ENCODE measurements around the gene BBS7. TPM values are rescaled to one million over a fixed set of nuclear protein-coding genes. Genes with fewer than 3 reads are reported as not detected.

Gene BBS7
- total and polyA plus RNA-seq, 10 of the 15 experiments (the other 5 are each of a cell fraction or from before 2014, with no cell fraction given): 5.2 to 15.2 (median 9.0) TPM

- TF ChIP-seq, protein P1, sequence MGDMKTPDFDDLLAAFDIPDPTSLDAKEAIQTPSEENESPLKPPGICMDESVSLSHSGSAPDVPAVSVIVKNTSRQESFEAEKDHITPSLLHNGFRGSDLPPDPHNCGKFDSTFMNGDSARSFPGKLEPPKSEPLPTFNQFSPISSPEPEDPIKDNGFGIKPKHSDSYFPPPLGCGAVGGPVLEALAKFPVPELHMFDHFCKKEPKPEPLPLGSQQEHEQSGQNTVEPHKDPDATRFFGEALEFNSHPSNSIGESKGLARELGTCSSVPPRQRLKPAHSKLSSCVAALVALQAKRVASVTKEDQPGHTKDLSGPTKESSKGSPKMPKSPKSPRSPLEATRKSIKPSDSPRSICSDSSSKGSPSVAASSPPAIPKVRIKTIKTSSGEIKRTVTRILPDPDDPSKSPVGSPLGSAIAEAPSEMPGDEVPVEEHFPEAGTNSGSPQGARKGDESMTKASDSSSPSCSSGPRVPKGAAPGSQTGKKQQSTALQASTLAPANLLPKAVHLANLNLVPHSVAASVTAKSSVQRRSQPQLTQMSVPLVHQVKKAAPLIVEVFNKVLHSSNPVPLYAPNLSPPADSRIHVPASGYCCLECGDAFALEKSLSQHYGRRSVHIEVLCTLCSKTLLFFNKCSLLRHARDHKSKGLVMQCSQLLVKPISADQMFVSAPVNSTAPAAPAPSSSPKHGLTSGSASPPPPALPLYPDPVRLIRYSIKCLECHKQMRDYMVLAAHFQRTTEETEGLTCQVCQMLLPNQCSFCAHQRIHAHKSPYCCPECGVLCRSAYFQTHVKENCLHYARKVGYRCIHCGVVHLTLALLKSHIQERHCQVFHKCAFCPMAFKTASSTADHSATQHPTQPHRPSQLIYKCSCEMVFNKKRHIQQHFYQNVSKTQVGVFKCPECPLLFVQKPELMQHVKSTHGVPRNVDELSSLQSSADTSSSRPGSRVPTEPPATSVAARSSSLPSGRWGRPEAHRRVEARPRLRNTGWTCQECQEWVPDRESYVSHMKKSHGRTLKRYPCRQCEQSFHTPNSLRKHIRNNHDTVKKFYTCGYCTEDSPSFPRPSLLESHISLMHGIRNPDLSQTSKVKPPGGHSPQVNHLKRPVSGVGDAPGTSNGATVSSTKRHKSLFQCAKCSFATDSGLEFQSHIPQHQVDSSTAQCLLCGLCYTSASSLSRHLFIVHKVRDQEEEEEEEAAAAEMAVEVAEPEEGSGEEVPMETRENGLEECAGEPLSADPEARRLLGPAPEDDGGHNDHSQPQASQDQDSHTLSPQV (IDR thresholded peaks at IDR 0.05): no peak
- TF ChIP-seq, protein P2, sequence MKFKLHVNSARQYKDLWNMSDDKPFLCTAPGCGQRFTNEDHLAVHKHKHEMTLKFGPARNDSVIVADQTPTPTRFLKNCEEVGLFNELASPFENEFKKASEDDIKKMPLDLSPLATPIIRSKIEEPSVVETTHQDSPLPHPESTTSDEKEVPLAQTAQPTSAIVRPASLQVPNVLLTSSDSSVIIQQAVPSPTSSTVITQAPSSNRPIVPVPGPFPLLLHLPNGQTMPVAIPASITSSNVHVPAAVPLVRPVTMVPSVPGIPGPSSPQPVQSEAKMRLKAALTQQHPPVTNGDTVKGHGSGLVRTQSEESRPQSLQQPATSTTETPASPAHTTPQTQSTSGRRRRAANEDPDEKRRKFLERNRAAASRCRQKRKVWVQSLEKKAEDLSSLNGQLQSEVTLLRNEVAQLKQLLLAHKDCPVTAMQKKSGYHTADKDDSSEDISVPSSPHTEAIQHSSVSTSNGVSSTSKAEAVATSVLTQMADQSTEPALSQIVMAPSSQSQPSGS (IDR thresholded peaks at IDR 0.05; ENCODE audit: low read length): peak; percentile 48; the same call in 1 of the 2 replicates
- TF ChIP-seq, protein P3, sequence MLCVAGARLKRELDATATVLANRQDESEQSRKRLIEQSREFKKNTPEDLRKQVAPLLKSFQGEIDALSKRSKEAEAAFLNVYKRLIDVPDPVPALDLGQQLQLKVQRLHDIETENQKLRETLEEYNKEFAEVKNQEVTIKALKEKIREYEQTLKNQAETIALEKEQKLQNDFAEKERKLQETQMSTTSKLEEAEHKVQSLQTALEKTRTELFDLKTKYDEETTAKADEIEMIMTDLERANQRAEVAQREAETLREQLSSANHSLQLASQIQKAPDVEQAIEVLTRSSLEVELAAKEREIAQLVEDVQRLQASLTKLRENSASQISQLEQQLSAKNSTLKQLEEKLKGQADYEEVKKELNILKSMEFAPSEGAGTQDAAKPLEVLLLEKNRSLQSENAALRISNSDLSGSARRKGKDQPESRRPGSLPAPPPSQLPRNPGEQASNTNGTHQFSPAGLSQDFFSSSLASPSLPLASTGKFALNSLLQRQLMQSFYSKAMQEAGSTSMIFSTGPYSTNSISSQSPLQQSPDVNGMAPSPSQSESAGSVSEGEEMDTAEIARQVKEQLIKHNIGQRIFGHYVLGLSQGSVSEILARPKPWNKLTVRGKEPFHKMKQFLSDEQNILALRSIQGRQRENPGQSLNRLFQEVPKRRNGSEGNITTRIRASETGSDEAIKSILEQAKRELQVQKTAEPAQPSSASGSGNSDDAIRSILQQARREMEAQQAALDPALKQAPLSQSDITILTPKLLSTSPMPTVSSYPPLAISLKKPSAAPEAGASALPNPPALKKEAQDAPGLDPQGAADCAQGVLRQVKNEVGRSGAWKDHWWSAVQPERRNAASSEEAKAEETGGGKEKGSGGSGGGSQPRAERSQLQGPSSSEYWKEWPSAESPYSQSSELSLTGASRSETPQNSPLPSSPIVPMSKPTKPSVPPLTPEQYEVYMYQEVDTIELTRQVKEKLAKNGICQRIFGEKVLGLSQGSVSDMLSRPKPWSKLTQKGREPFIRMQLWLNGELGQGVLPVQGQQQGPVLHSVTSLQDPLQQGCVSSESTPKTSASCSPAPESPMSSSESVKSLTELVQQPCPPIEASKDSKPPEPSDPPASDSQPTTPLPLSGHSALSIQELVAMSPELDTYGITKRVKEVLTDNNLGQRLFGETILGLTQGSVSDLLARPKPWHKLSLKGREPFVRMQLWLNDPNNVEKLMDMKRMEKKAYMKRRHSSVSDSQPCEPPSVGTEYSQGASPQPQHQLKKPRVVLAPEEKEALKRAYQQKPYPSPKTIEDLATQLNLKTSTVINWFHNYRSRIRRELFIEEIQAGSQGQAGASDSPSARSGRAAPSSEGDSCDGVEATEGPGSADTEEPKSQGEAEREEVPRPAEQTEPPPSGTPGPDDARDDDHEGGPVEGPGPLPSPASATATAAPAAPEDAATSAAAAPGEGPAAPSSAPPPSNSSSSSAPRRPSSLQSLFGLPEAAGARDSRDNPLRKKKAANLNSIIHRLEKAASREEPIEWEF (IDR thresholded peaks at IDR 0.05; ENCODE audit: insufficient replicate concordance, low read depth, low read length): no peak
- TF ChIP-seq, protein P4, sequence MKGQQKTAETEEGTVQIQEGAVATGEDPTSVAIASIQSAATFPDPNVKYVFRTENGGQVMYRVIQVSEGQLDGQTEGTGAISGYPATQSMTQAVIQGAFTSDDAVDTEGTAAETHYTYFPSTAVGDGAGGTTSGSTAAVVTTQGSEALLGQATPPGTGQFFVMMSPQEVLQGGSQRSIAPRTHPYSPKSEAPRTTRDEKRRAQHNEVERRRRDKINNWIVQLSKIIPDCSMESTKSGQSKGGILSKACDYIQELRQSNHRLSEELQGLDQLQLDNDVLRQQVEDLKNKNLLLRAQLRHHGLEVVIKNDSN (IDR thresholded peaks at IDR 0.05; ENCODE audit: borderline replicate concordance, extremely low read length, insufficient read depth, low read depth, low read length): no peak
- TF ChIP-seq, protein P5, sequence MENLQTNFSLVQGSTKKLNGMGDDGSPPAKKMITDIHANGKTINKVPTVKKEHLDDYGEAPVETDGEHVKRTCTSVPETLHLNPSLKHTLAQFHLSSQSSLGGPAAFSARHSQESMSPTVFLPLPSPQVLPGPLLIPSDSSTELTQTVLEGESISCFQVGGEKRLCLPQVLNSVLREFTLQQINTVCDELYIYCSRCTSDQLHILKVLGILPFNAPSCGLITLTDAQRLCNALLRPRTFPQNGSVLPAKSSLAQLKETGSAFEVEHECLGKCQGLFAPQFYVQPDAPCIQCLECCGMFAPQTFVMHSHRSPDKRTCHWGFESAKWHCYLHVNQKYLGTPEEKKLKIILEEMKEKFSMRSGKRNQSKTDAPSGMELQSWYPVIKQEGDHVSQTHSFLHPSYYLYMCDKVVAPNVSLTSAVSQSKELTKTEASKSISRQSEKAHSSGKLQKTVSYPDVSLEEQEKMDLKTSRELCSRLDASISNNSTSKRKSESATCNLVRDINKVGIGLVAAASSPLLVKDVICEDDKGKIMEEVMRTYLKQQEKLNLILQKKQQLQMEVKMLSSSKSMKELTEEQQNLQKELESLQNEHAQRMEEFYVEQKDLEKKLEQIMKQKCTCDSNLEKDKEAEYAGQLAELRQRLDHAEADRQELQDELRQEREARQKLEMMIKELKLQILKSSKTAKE (IDR thresholded peaks at IDR 0.05; ENCODE audit: low read depth, poor library complexity, severe bottlenecking): no peak
- TF ChIP-seq LARP7 (IDR thresholded peaks at IDR 0.05) (peak; percentile 78; the same call in 1 of the 2 replicates), BCL3 (IDR thresholded peaks at IDR 0.05; ENCODE audit: borderline replicate concordance, insufficient read depth, low read depth, low read length, poor library complexity, severe bottlenecking) (no peak), CREB1 (IDR thresholded peaks at IDR 0.05; ENCODE audit: low read depth) (peak; percentile 99), MYB (IDR thresholded peaks at IDR 0.05; ENCODE audit: borderline replicate concordance, low read depth, low read length) (no peak), RAD21 (IDR thresholded peaks at IDR 0.05; ENCODE audit: insufficient read depth, low read depth, low read length) (no peak), ETV6 (conservative IDR thresholded peaks at IDR 0.05 in 1 of 2, IDR thresholded peaks at IDR 0.05 in 1 of 2; ENCODE audit: borderline replicate concordance in 1 of 2, low read depth in 1 of 2) (no peak; a peak in 1 of 4 replicates)
These were observed 69.1 kb downstream of the BBS7 start, which contains the start of gene EXOSC9 (continued) for GRCh38 chr4:121800961-121801714.
